HEK293T (cell line): ENCODE measurements around the gene TPCN1.

ENCODE experiments used
- CTCF ChIA-PET: fragments of 350-600 bp; formaldehyde crosslinking; extraction: SDS; loops from one replicate; lab custom pipeline; 2021; ENCODE audit warnings: antibody characterized with exemption, inconsistent platforms; lab: Yijun Ruan, JAX
- POLR2A ChIA-PET: fragments of 350-600 bp; formaldehyde crosslinking; extraction: SDS; loops from one replicate; lab custom pipeline; 2020; ENCODE audit warnings: antibody characterized with exemption, inconsistent platforms; lab: Yijun Ruan, JAX
- DNase-seq: peaks from one replicate; pipeline ENCODE4 v3.0.0; 2012; ENCODE audit warnings: mixed read lengths; ENCODE audit errors: extremely low spot score
- ARNT ChIP-seq: fragments of 450-650 bp; IDR thresholded peaks from 2 replicates; pipeline ENCODE4 v1.6.1; 2017; ENCODE audit warnings: mild to moderate bottlenecking
- BHLHE40 ChIP-seq: fragments of 450-650 bp; IDR thresholded peaks from 2 replicates; pipeline ENCODE4 v1.6.1; 2016; ENCODE audit warnings: mild to moderate bottlenecking, moderate library complexity, borderline replicate concordance
- CTBP1 ChIP-seq: fragments of 450-650 bp; IDR thresholded peaks from 2 replicates; pipeline ENCODE4 v1.6.1; 2016; ENCODE audit warnings: borderline replicate concordance
- ELF4 ChIP-seq: fragments of 450-650 bp; IDR thresholded peaks from 2 replicates; pipeline ENCODE4 v1.6.1; 2017; ENCODE audit warnings: antibody characterized with exemption
- FOXA1 ChIP-seq: fragments of 450-650 bp; IDR thresholded peaks from 2 replicates; pipeline ENCODE4 v1.6.1; 2016; ENCODE audit warnings: mild to moderate bottlenecking
- FOXK2 ChIP-seq: fragments of 450-650 bp; IDR thresholded peaks from 2 replicates; pipeline ENCODE4 v1.6.1; 2016; ENCODE audit warnings: mild to moderate bottlenecking
- FOXM1 ChIP-seq: fragments of 450-650 bp; IDR thresholded peaks from 2 replicates; pipeline ENCODE4 v1.6.1; 2017; ENCODE audit warnings: mild to moderate bottlenecking, borderline replicate concordance
- HDGF ChIP-seq: fragments of 450-650 bp; IDR thresholded peaks from 2 replicates; pipeline ENCODE4 v1.6.1; 2017; ENCODE audit warnings: antibody characterized with exemption, borderline replicate concordance
- L3MBTL2 ChIP-seq: fragments of 450-650 bp; conservative IDR thresholded peaks from 2 replicates; pipeline ENCODE4 v1.6.1; 2016; ENCODE audit warnings: mild to moderate bottlenecking
- LEF1 ChIP-seq: fragments of 450-650 bp; IDR thresholded peaks from 2 replicates; pipeline ENCODE4 v1.6.1; 2017; ENCODE audit warnings: mild to moderate bottlenecking, borderline replicate concordance
- NFRKB ChIP-seq: fragments of 450-650 bp; IDR thresholded peaks from 2 replicates; pipeline ENCODE4 v1.6.1; 2016; ENCODE audit warnings: mild to moderate bottlenecking, moderate library complexity
- PKNOX1 ChIP-seq: fragments of 450-650 bp; IDR thresholded peaks from 2 replicates; pipeline ENCODE4 v1.6.1; 2016
- SP1 ChIP-seq: fragments of 450-650 bp; IDR thresholded peaks from 2 replicates; pipeline ENCODE4 v1.6.1; 2017
- SUZ12 ChIP-seq: fragments of 450-650 bp; IDR thresholded peaks from 2 replicates; pipeline ENCODE4 v1.6.1; 2016; ENCODE audit warnings: mild to moderate bottlenecking
- TARDBP ChIP-seq: fragments of 450-650 bp; IDR thresholded peaks from 2 replicates; pipeline ENCODE4 v1.6.1; 2016
- ZNF384 ChIP-seq: fragments of 450-650 bp; IDR thresholded peaks from 2 replicates; pipeline ENCODE4 v1.6.1; 2016

The TPCN1 gene

GRCh38 chr12:113276946-113277500 lies 55.8 kb downstream of the TPCN1 start:
- no peak for DNase-seq
- ChIA-PET CTCF (no interaction called here), POLR2A (no interaction called here)
- no peak for TF ChIP-seq CTBP1
- no peak for TF ChIP-seq L3MBTL2
- TF ChIP-seq FOXA1, result no peak
- TF ChIP-seq PKNOX1, result no peak
- no peak for TF ChIP-seq BHLHE40
- TF ChIP-seq TARDBP, result no peak
- no peak for TF ChIP-seq SP1
- no peak for TF ChIP-seq FOXK2
- no peak for TF ChIP-seq ELF4
- TF ChIP-seq LEF1, result no peak
- no peak for TF ChIP-seq ZNF384
- TF ChIP-seq SUZ12, result no peak
- no peak for TF ChIP-seq ARNT
- no peak for TF ChIP-seq FOXM1
- TF ChIP-seq NFRKB, result no peak
- no peak for TF ChIP-seq HDGF

- ChIA-PET POLR2A (no interaction called here), CTCF (no interaction called here)
- TF ChIP-seq FOXM1, result no peak
- no peak for DNase-seq
These were observed 56.2 kb downstream of the TPCN1 start for GRCh38 chr12:113277511-113277910.

GRCh38 chr12:113278141-113278540 lies 56.9 kb downstream of the TPCN1 start:
- TF ChIP-seq FOXK2 (no peak), HDGF (no peak), SUZ12 (no peak), FOXM1 (no peak), SP1 (no peak), NFRKB (no peak), BHLHE40 (no peak), LEF1 (no peak), ELF4 (no peak), PKNOX1 (no peak), ZNF384 (no peak), TARDBP (no peak), L3MBTL2 (no peak), CTBP1 (no peak), FOXA1 (no peak), ARNT (no peak)
- CTCF ChIA-PET, result interaction anchor here (0.5 kb wide), 1 partner anchor 149 kb away, joined by 3 read pairs; no protein-coding TSS in a partner anchor
- DNase-seq, result no peak
- POLR2A ChIA-PET, result no interaction called here

- CTCF ChIA-PET, result interaction anchor here (0.5 kb wide), 1 partner anchor 150 kb away, joined by 3 read pairs; no protein-coding TSS in a partner anchor
- TF ChIP-seq BHLHE40, result no peak
- TF ChIP-seq ZNF384, result no peak
- no peak for TF ChIP-seq SP1
- no peak for TF ChIP-seq FOXK2
- TF ChIP-seq FOXM1, result no peak
- no peak for TF ChIP-seq CTBP1
- no peak for TF ChIP-seq HDGF
- TF ChIP-seq TARDBP, result no peak
- no peak for TF ChIP-seq SUZ12
- TF ChIP-seq ARNT, result no peak
- TF ChIP-seq FOXA1, result no peak
- no peak for TF ChIP-seq L3MBTL2
- DNase-seq, result no peak
- POLR2A ChIA-PET, result no interaction called here
These were observed 57.4 kb downstream of the TPCN1 start for GRCh38 chr12:113278633-113279032.

GRCh38 chr12:113284751-113285150 lies 63.5 kb downstream of the TPCN1 start:
- ChIA-PET POLR2A (no interaction called here), CTCF (no interaction called here)
- no peak for DNase-seq
- TF ChIP-seq TARDBP (no peak), PKNOX1 (no peak), FOXA1 (no peak), L3MBTL2 (no peak), SP1 (no peak), BHLHE40 (no peak), HDGF (no peak), ZNF384 (no peak), ARNT (no peak), NFRKB (no peak), SUZ12 (no peak), CTBP1 (no peak), FOXM1 (no peak), FOXK2 (no peak), LEF1 (no peak), ELF4 (no peak)

GRCh38 chr12:113285679-113286610 lies 64.7 kb downstream of the TPCN1 start:
- DNase-seq, result no peak
- no peak for TF ChIP-seq FOXK2
- no peak for TF ChIP-seq L3MBTL2
- no peak for TF ChIP-seq SP1
- no peak for TF ChIP-seq PKNOX1
- no peak for TF ChIP-seq TARDBP
- no peak for TF ChIP-seq SUZ12
- TF ChIP-seq FOXM1, result no peak
- no peak for TF ChIP-seq BHLHE40
- no peak for TF ChIP-seq CTBP1
- TF ChIP-seq NFRKB, result no peak
- TF ChIP-seq ZNF384, result no peak
- TF ChIP-seq LEF1, result no peak
- TF ChIP-seq ARNT, result no peak
- TF ChIP-seq ELF4, result no peak
- no peak for TF ChIP-seq FOXA1
- no peak for TF ChIP-seq HDGF
- ChIA-PET POLR2A (no interaction called here), CTCF (no interaction called here)
